Femur (tissue), 1 donor: Measurements from ENCODE around the gene PPP2R2C.

Experiments used
- DNase-seq: peaks from one replicate; pipeline ENCODE4 v3.0.0-alpha.2; 2017

PPP2R2C gene

DNA sequence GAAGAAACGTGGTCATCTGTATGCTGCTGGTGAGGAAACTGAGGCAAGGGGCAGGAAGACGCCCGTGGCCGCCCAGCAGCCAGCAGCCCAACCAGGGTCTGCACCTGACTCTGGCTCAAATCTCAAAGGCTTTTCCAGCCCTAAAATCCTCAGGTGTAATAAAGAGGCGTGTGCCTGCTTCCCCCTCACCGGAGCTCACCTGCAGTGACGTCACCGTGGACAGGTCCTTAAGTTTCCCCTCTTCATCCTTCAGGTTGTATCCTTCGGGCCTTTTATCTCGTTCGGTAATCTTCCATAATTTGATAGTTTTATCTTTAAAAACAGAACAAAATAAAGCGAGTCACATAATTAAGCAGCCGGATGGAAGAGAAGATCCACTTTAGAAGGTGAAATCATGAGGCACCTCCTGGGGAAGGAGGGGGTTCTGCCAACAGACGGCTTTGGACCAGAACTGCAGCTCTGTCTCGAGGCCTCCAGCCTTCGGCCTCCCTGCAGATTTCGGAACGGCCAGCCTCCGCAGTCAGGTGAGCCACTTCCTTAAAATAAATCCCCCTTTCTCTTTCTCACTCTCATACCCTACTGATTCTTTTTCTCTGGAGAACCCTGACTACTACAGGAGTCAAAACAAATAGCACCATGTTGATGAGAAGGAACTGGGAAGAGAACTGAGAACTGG lies 96.7 kb downstream of the PPP2R2C start:
- DNase-seq = no peak

DNA sequence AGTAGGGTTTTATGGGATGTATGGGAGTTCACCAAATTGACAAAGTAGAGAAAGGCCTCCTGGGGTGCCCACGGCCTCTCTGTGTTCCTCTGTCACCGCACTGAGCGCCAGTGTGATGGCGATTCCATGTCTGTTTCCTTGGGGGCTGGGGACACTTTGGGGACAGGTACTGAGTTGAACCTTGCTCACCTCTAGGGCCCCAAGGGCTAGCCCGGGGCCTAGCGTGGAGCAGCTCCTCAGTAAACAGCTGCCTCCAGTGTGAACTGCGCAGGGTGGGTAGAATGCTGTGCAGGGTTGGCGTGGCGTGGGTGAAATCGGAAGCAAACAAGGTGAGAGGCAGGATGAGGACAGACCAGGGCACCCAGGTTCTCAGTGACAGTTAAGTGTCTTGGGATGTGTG lies 97.8 kb downstream of the PPP2R2C start:
- DNase-seq = no peak

- no peak for DNase-seq
Observed at GRCh38 chr4:6373541-6374410, 98.6 kb downstream of the PPP2R2C start.

GRCh38 chr4:6372649-6373525 lies 99.5 kb downstream of the PPP2R2C start:
- DNase-seq = no peak

- DNase-seq = no peak
Observed at GRCh38 chr4:6371812-6372211, 100.6 kb downstream of the PPP2R2C start.

DNA sequence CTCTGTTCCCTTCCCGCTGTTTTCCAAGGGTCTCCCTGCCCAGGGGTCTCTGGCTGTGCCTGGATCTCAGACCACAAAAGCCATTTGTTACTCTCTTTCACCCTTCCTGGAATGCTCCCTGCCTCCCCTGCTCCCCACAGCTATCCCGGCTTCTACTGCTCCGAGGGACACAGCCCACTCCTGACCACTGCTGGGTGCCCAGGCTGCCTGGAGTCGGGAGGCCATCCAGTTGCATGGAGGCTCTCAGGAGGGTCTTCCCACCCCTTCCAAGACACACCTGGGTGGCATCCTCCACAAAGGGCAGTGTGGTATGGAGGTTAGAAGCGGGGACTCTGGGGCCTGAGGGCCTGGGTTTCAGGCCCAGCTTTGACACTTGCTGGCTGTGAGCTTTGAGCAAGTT lies 101.1 kb downstream of the PPP2R2C start:
- no peak for DNase-seq

DNA sequence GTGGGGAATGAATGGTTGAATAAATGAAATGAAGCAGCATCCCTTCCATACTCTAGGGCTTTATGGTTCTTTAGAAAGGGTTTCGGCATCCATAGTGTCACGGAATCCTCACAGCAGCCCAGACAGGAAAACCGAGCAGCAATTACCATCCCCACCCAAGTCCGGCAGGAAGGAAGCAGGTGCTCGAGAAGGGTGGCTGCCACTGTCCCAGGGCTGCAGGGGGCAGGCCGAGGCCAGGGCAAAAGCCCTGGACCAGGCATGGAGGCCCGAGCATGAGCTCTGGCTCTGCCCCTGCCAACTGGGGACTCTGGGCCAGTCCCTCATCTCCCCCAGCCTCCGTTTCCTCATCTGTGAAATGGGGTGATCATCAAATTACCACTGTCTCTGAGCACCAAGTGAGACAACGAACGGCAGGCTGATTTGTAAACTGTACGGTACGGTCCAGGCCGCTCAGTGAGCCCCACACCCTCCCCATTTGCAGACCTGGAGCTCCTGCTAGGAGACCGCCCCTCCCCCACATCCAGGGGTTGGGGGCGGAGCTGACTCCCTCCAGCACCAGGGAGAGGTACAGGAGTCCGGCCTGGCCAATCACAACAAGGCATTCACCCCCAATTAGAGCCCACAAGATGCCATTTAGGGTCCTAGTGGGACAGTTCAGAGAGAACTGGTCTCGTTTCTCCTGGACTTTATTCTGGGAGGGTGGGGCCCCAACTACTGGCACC lies 102.3 kb downstream of the PPP2R2C start:
- no peak for DNase-seq

DNA sequence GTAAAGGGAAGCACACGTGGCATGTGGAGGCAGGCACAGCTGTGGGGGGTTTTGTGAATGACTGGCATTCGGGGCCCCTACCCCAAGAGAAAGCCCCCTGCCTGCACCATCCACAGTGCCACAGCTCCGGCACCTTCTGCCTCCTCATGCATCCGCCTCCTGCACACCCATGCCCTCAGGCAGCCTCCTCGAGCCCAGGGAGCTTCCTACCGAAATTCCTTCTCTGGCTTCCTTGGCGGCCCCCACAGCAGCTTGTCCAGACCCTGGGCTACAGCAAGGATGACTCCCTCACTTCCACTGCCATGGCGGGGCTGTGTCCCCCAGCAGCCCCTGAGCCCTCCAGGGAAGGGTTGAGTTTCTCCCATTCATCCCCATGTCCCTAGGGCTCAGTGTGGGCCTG lies 102.9 kb downstream of the PPP2R2C start:
- no peak for DNase-seq

- DNase-seq = no peak
Observed at GRCh38 chr4:6369035-6369434, 103.4 kb downstream of the PPP2R2C start.

DNA sequence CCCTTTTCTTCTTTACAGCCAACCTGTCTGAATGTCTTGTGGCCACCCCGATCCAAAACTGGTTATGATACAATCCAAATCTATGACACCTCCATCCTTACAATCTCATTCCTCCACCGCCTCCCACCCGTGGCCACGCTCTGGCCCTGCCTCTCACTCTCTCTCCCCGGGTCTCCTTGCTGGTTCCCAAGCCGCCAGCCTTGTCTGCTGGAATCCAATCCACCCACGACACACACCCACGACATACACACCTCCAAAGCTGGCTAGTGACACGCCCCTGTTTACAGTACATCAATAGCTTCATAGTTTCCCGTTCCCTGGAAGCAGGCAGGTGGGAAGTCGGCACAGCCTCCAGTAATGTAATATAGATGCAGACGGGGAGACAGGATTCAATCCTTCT lies 103.8 kb downstream of the PPP2R2C start:
- DNase-seq = no peak

GRCh38 chr4:6368096-6368495 lies 104.3 kb downstream of the PPP2R2C start:
- no peak for DNase-seq

- no peak for DNase-seq
Observed at GRCh38 chr4:6367371-6367851, 105.0 kb downstream of the PPP2R2C start.

DNA sequence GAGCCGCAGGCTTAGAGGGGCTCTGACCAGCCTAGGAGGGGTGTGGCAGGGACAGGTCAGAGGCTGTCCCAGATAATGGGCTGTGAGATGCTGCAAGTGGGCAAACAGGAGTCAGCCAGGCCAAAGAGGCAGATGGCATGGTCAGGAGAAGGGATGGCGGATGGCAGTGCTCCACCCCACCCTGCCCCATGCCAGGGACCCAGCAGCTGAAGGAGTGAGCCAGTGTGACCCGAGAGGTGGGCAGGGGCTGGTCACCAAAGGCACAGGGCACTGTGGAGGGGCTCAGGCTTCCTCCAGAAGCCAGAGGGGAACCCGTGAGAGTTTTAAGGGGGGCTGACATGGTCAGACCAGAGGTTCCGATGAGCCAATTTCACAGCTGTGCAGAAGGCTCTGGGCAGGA lies 105.8 kb downstream of the PPP2R2C start:
- no peak for DNase-seq

- no peak for DNase-seq
Observed at GRCh38 chr4:6365545-6366086, 106.8 kb downstream of the PPP2R2C start.

- no peak for DNase-seq
Observed at GRCh38 chr4:6364581-6364980, 107.8 kb downstream of the PPP2R2C start.

DNA sequence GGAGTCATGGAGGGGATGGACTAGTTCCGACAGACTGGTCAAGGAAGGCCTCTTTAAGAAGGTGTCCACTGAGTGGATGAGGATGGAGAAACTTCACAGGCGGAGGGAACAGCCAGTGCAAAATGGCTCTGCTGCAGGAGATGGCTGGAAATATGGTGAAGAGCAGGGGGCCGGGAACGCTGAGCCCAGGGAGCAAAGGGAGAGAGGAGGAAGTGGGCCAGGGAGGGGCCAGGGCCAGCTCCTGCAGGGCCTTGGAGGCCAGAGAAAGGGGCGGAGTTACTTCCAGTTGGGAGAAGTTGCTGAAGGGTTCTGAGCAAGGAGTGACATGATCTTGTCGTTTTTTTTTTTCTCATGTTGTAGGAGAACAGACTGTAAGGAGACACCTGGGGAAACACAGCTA lies 108.3 kb downstream of the PPP2R2C start:
- DNase-seq = no peak

DNA sequence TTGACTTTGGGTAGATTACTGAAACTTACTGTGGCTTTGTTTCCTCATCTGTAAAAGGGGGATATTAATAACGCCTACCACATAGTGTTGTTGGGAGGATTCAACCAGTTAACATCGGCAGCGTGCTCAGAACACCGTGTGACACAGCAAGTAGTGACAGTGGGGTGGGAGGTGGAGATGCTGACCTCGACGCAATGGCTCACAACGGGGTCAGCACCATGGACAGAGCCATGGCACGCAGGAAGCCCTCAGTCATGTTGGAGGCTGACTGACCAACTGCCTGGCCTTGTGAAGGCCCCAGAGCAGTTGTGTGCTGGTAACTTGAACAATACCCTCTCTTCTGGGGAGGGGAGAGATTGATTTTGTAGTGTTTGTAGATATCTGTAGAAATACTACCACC lies 109.5 kb downstream of the PPP2R2C start:
- DNase-seq = no peak

- no peak for DNase-seq
Observed at GRCh38 chr4:6362243-6362885, 110.0 kb downstream of the PPP2R2C start.

GRCh38 chr4:6361076-6361784 lies 111.2 kb downstream of the PPP2R2C start:
- no peak for DNase-seq

- no peak for DNase-seq
Observed at GRCh38 chr4:6360385-6360784, 112.0 kb downstream of the PPP2R2C start.
